H7 (cell line): ENCODE results near the gene GRM7. TPM values are rescaled to one million over a fixed set of nuclear protein-coding genes. Genes with fewer than 3 reads are reported as not detected.

Experiments
- DNase-seq: peaks from one replicate; pipeline ENCODE4 v3.0.0; 2012
- H3K27me3 ChIP-seq: 2 replicates; pipeline ENCODE4 v1.6.0; 2011; ENCODE audit warnings: mild to moderate bottlenecking, low read length; ENCODE audit not compliant: control insufficient read depth, insufficient read depth
- H3K36me3 ChIP-seq: replicated peaks from 2 replicates; pipeline ENCODE4 v1.5.1; 2011; ENCODE audit warnings: low read length; ENCODE audit not compliant: control insufficient read depth, insufficient read depth
- H3K4me3 ChIP-seq: 2 replicates; pipeline ENCODE4 v1.5.1; 2011; ENCODE audit warnings: low read depth, mild to moderate bottlenecking, control low read depth, low read length, moderate library complexity; ENCODE audit not compliant: insufficient read depth
- total RNA-seq: library from RNA; depleted of rRNA; stranded (reverse); fragments of >200 nt; shearing (Covaris generic); gene quantifications from 2 replicates; pipeline ENCODE4 v1.2.3, GENCODE V29; 2014; rRNA removed

The GRM7 gene
- total RNA-seq = 0.14 and 0.70 TPM in 2 replicates

GRCh38 chr3:6860954-6861624 is at the start of gene GRM7:
Gene GRM7, plus strand, starts transcription at chr3:6861115.
- DNase-seq = peak; percentile 82
- peaks cover 74% of the 10 kb centered on the region for H3K27me3 ChIP-seq
- peak within 1 kb of the TSS; percentile 68 for H3K4me3 ChIP-seq
- H3K36me3 ChIP-seq = no peaks in the 10 kb centered on the region

GRCh38 chr3:6821411-6821810 is 39.5 kb upstream of the GRM7 start:
- DNase-seq = no peak
- no peaks in the 10 kb centered on the region for H3K27me3 ChIP-seq
- no peaks in the 10 kb centered on the region for H3K36me3 ChIP-seq

GRCh38 chr3:6825524-6825923 is 35.4 kb upstream of the GRM7 start:
- Histone ChIP-seq H3K4me3 (no peak overlapping the region), H3K36me3 (no peaks in the 10 kb centered on the region), H3K27me3 (no peaks in the 10 kb centered on the region)
- no peak for DNase-seq

More at GRCh38 chr3:6821411-6821810, 39.5 kb upstream of the GRM7 start:
- no peak overlapping the region for H3K4me3 ChIP-seq

- no peaks in the 10 kb centered on the region for H3K36me3 ChIP-seq
- H3K27me3 ChIP-seq = no peaks in the 10 kb centered on the region
- no peak for DNase-seq
- H3K4me3 ChIP-seq = no peak overlapping the region
Measured at GRCh38 chr3:6827453-6827852, 33.5 kb upstream of the GRM7 start.

- DNase-seq = no peak
- Histone ChIP-seq H3K27me3 (no peaks in the 10 kb centered on the region), H3K36me3 (no peaks in the 10 kb centered on the region), H3K4me3 (no peak overlapping the region)
Measured at GRCh38 chr3:6844723-6845122, 16.2 kb upstream of the GRM7 start.

- DNase-seq = no peak
- Histone ChIP-seq H3K27me3 (peaks cover 17% of the 10 kb centered on the region), H3K4me3 (no peak overlapping the region), H3K36me3 (no peaks in the 10 kb centered on the region)
Measured at GRCh38 chr3:6854184-6854583, 6.7 kb upstream of the GRM7 start.

- H3K4me3 ChIP-seq = no peak overlapping the region
- peaks cover 47% of the 10 kb centered on the region for H3K27me3 ChIP-seq
- no peak for DNase-seq
- H3K36me3 ChIP-seq = no peaks in the 10 kb centered on the region
Measured at GRCh38 chr3:6857510-6857909, 3.4 kb upstream of the GRM7 start.

- DNase-seq = peak; percentile 44
- H3K4me3 ChIP-seq = peak overlapping the region; percentile 68
- peaks cover 74% of the 10 kb centered on the region for H3K27me3 ChIP-seq
- no peaks in the 10 kb centered on the region for H3K36me3 ChIP-seq
Measured at GRCh38 chr3:6860149-6860953, 564 bp upstream of the GRM7 start.

GRCh38 chr3:6861625-6862000 is 698 bp downstream of the GRM7 start:
- H3K27me3 ChIP-seq = peaks cover 74% of the 10 kb centered on the region
- DNase-seq = peak; percentile 52
- peak overlapping the region; percentile 68 for H3K4me3 ChIP-seq
- H3K36me3 ChIP-seq = no peaks in the 10 kb centered on the region

- Histone ChIP-seq H3K36me3 (no peaks in the 10 kb centered on the region), H3K27me3 (peaks cover 72% of the 10 kb centered on the region), H3K4me3 (peak overlapping the region; percentile 68)
- peak; percentile 52 for DNase-seq
Measured at GRCh38 chr3:6862041-6862879, 1.3 kb downstream of the GRM7 start.

GRCh38 chr3:6862880-6863195 is 1.9 kb downstream of the GRM7 start:
- no peak for DNase-seq
- Histone ChIP-seq H3K27me3 (peaks cover 70% of the 10 kb centered on the region), H3K36me3 (no peaks in the 10 kb centered on the region), H3K4me3 (peak overlapping the region; percentile 68; the same call in 1 of the 2 replicates)

GRCh38 chr3:6867269-6867668 is 6.4 kb downstream of the GRM7 start:
- no peak for DNase-seq
- H3K27me3 ChIP-seq = peaks cover 29% of the 10 kb centered on the region
- no peak overlapping the region for H3K4me3 ChIP-seq
- no peaks in the 10 kb centered on the region for H3K36me3 ChIP-seq

- Histone ChIP-seq H3K36me3 (no peaks in the 10 kb centered on the region), H3K4me3 (no peak overlapping the region), H3K27me3 (no peaks in the 10 kb centered on the region)
- no peak for DNase-seq
Measured at GRCh38 chr3:6878731-6879130, 17.8 kb downstream of the GRM7 start.

GRCh38 chr3:6912240-6912639 is 51.3 kb downstream of the GRM7 start:
- H3K4me3 ChIP-seq = no peak overlapping the region
- H3K36me3 ChIP-seq = no peaks in the 10 kb centered on the region
- DNase-seq = no peak
- no peaks in the 10 kb centered on the region for H3K27me3 ChIP-seq
